Neural crest cell (in vitro differentiated cells): ENCODE results near the gene JTB. TPM values are rescaled to one million over a fixed set of nuclear protein-coding genes. Genes with fewer than 3 reads are reported as not detected.

Source experiments
- DNase-seq: peaks from one replicate; pipeline ENCODE4 v3.0.0; 2021; ENCODE audit warnings: low read depth, mixed read lengths, low spot score
- H3K27ac Mint-ChIP-seq: one replicate; pipeline ENCODE4 v1.8.0; 2021; ENCODE audit warnings: mild to moderate bottlenecking, mixed read lengths; ENCODE audit not compliant: unreplicated experiment
- H3K27me3 Mint-ChIP-seq: 2 replicates; pipeline ENCODE4 v1.8.0; 2021; ENCODE audit warnings: low read depth, mild to moderate bottlenecking, mixed read lengths
- H3K36me3 Mint-ChIP-seq: 2 replicates; pipeline ENCODE4 v1.8.0; 2021; ENCODE audit warnings: low read depth, mild to moderate bottlenecking, mixed read lengths
- H3K4me1 Mint-ChIP-seq: 2 replicates; pipeline ENCODE4 v1.8.0; 2021; ENCODE audit warnings: mixed read lengths
- H3K4me3 Mint-ChIP-seq: one replicate; pipeline ENCODE4 v1.8.0; 2021; ENCODE audit warnings: mild to moderate bottlenecking, mixed read lengths
- H3K9me3 Mint-ChIP-seq: 2 replicates; pipeline ENCODE4 v1.8.0; 2021; ENCODE audit warnings: mixed read lengths
- total RNA-seq: library from RNA; stranded (reverse); gene quantifications from 2 replicates; pipeline ENCODE4 v1.2.1, GENCODE V29; 2021
- TF ChIP-seq, protein P1 (sequence below): fragments of 200-600 bp; sonication (generic); conservative IDR thresholded peaks from 2 replicates; pipeline ENCODE4 v1.5.0; 2021; ENCODE audit warnings: antibody characterized with exemption, mild to moderate bottlenecking

The JTB gene
- total RNA-seq, 1 donor from 2014 or later: 72.9 TPM

DNA sequence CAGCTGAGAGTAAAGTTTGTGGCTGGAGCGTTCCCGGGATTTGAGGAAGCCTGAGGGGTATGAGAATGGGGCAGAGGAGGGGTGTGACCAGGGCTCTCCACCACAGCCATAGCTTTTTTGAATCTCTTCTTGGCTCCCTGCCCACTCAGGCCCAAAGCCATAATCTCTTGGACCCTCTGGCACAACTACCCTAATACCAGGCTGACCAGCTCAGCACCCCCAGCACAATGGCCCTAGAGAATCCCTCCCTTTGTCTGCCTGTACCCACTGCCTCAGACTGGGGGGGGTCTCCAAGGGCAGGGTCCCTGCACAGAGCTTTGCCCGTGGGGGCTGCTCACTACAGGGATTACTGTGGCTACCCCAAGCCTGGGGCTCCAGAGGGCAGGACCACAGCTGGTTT, 38.5 kb downstream of the JTB start:
- TF ChIP-seq, protein P1, sequence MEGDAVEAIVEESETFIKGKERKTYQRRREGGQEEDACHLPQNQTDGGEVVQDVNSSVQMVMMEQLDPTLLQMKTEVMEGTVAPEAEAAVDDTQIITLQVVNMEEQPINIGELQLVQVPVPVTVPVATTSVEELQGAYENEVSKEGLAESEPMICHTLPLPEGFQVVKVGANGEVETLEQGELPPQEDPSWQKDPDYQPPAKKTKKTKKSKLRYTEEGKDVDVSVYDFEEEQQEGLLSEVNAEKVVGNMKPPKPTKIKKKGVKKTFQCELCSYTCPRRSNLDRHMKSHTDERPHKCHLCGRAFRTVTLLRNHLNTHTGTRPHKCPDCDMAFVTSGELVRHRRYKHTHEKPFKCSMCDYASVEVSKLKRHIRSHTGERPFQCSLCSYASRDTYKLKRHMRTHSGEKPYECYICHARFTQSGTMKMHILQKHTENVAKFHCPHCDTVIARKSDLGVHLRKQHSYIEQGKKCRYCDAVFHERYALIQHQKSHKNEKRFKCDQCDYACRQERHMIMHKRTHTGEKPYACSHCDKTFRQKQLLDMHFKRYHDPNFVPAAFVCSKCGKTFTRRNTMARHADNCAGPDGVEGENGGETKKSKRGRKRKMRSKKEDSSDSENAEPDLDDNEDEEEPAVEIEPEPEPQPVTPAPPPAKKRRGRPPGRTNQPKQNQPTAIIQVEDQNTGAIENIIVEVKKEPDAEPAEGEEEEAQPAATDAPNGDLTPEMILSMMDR: no peak
- no peaks in the 10 kb centered on the region for H3K4me1 Mint-ChIP-seq
- H3K9me3 Mint-ChIP-seq: no peaks in the 10 kb centered on the region
- H3K27ac Mint-ChIP-seq: peak overlapping the region; percentile 78
- H3K4me3 Mint-ChIP-seq: peak overlapping the region; percentile 54
- no peak for DNase-seq
- no peaks in the 10 kb centered on the region for H3K27me3 Mint-ChIP-seq
- H3K36me3 Mint-ChIP-seq: peaks cover 5% of the 10 kb centered on the region

GRCh38 chr1:153937331-153937730, 40.1 kb downstream of the JTB start:
- Mint-ChIP-seq H3K27me3 (no peaks in the 10 kb centered on the region), H3K9me3 (no peaks in the 10 kb centered on the region), H3K27ac (no peak overlapping the region), H3K4me1 (no peaks in the 10 kb centered on the region), H3K36me3 (peaks cover 5% of the 10 kb centered on the region), H3K4me3 (peak overlapping the region; percentile 38)
- TF ChIP-seq, protein P1: no peak
- DNase-seq: no peak

- no peaks in the 10 kb centered on the region for H3K9me3 Mint-ChIP-seq
- H3K36me3 Mint-ChIP-seq: peaks cover 5% of the 10 kb centered on the region
- no peak for DNase-seq
- H3K4me3 Mint-ChIP-seq: peak overlapping the region; percentile 34
- TF ChIP-seq, protein P1: no peak
- no peak overlapping the region for H3K27ac Mint-ChIP-seq
- H3K4me1 Mint-ChIP-seq: no peaks in the 10 kb centered on the region
- no peaks in the 10 kb centered on the region for H3K27me3 Mint-ChIP-seq
Measured at GRCh38 chr1:153936011-153936802, 41.3 kb downstream of the JTB start.

GRCh38 chr1:153934746-153935145, 42.7 kb downstream of the JTB start:
- no peaks in the 10 kb centered on the region for H3K4me1 Mint-ChIP-seq
- DNase-seq: no peak
- no peak overlapping the region for H3K4me3 Mint-ChIP-seq
- H3K27ac Mint-ChIP-seq: no peak overlapping the region
- no peaks in the 10 kb centered on the region for H3K27me3 Mint-ChIP-seq
- H3K36me3 Mint-ChIP-seq: peaks cover 5% of the 10 kb centered on the region
- no peaks in the 10 kb centered on the region for H3K9me3 Mint-ChIP-seq
- TF ChIP-seq, protein P1: no peak

GRCh38 chr1:153933955-153934354, 43.5 kb downstream of the JTB start:
- no peak for DNase-seq
- peaks cover 5% of the 10 kb centered on the region for H3K36me3 Mint-ChIP-seq
- H3K4me1 Mint-ChIP-seq: peaks cover 6% of the 10 kb centered on the region
- no peak overlapping the region for H3K4me3 Mint-ChIP-seq
- H3K9me3 Mint-ChIP-seq: no peaks in the 10 kb centered on the region
- H3K27ac Mint-ChIP-seq: no peak overlapping the region
- TF ChIP-seq, protein P1: no peak
- H3K27me3 Mint-ChIP-seq: no peaks in the 10 kb centered on the region
